Ectodermal cell (in vitro differentiated cells): Measurements from ENCODE around the gene ETNPPL.

Source experiments
- H3K27ac ChIP-seq: 2 replicates; pipeline ENCODE4 v1.7.0; 2013; ENCODE audit warnings: mild to moderate bottlenecking, low read depth, low read length; ENCODE audit not compliant: insufficient read depth, poor library complexity, severe bottlenecking
- H3K27me3 ChIP-seq: 2 replicates; pipeline ENCODE4 v1.7.0; 2013; ENCODE audit warnings: mild to moderate bottlenecking, low read length; ENCODE audit not compliant: insufficient read depth, control insufficient read depth, poor library complexity, severe bottlenecking
- H3K36me3 ChIP-seq: one replicate; pipeline ENCODE4 v1.7.0; 2013; ENCODE audit warnings: low read length; ENCODE audit not compliant: control insufficient read depth, insufficient read depth
- H3K4me1 ChIP-seq: one replicate; pipeline ENCODE4 v1.7.0; 2013; ENCODE audit warnings: low read length; ENCODE audit not compliant: control insufficient read depth, insufficient read depth
- H3K4me3 ChIP-seq: 2 replicates; pipeline ENCODE4 v1.7.0; 2013; ENCODE audit warnings: low read depth, low read length, control low read depth; ENCODE audit not compliant: insufficient read depth
- H3K9me3 ChIP-seq: 2 replicates; pipeline ENCODE4 v1.7.0; 2013; ENCODE audit warnings: mild to moderate bottlenecking, low read length, moderate library complexity; ENCODE audit not compliant: control insufficient read depth
- WGBS, 2 experiments: methylation state at CpG; one replicate each; pipeline ENCODE4 v1.1.7; 2013; ENCODE audit warnings: missing lambda C conversion rate in 2 of 2; 5-methylcytosine and 5-hydroxymethylcytosine counted together

Gene ETNPPL

DNA sequence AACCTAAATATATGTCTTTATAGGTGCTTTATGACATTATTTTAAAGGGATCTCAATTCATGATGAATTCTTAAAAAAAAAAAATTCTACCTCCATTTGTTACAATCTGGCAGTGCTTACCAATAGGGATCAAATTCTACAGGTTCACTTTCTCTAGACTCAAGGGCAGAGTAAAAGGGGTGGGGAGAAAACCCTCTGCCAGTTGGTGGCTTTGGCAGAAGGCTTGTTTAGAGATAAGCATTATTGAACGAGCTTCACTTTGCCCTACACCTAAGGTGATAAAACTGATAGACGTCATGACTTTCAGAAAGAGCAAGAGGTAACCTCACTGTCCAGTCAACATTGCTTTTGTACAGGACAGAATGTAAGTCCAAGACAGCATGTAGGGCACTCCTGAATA is 58.9 kb downstream of the ETNPPL start:
- no peaks in the 10 kb centered on the region for H3K36me3 ChIP-seq
- H3K4me1 ChIP-seq, result no peaks in the 10 kb centered on the region
- no peak overlapping the region for H3K27ac ChIP-seq
- no peak overlapping the region for H3K4me3 ChIP-seq
- 88 to 91% methylated on average over 2 of the region's 2 CpGs for WGBS, 2 experiments
- no peaks in the 10 kb centered on the region for H3K27me3 ChIP-seq
- H3K9me3 ChIP-seq, result no peaks in the 10 kb centered on the region

DNA sequence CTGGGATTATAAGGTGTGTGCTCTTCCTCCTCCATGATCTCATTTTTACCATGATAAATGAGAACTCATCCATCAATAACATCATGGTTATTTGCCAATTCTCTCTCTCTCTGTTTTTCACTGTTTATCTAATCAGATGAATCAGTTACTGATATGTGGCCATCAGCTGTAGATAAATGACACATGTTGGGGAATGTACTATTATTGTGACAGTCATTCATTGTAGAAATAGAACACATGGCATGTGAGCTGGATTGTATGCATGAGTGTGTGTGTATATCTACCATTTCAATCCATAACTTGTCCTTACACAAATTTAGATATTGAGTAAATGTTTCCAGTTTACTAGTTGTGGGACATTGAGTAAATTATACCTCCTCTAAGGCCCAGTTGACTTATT is 59.5 kb downstream of the ETNPPL start:
- Histone ChIP-seq H3K27me3 (no peaks in the 10 kb centered on the region), H3K4me3 (no peak overlapping the region), H3K4me1 (no peaks in the 10 kb centered on the region), H3K9me3 (no peaks in the 10 kb centered on the region), H3K27ac (no peak overlapping the region), H3K36me3 (no peaks in the 10 kb centered on the region)

GRCh38 chr4:108702960-108703359 is 59.9 kb downstream of the ETNPPL start:
- H3K4me3 ChIP-seq, result no peak overlapping the region
- H3K9me3 ChIP-seq, result no peaks in the 10 kb centered on the region
- 92 to 95% methylated on average over 3 of the region's 3 CpGs for WGBS, 2 experiments
- no peaks in the 10 kb centered on the region for H3K27me3 ChIP-seq
- H3K36me3 ChIP-seq, result no peaks in the 10 kb centered on the region
- no peak overlapping the region for H3K27ac ChIP-seq
- no peaks in the 10 kb centered on the region for H3K4me1 ChIP-seq

DNA sequence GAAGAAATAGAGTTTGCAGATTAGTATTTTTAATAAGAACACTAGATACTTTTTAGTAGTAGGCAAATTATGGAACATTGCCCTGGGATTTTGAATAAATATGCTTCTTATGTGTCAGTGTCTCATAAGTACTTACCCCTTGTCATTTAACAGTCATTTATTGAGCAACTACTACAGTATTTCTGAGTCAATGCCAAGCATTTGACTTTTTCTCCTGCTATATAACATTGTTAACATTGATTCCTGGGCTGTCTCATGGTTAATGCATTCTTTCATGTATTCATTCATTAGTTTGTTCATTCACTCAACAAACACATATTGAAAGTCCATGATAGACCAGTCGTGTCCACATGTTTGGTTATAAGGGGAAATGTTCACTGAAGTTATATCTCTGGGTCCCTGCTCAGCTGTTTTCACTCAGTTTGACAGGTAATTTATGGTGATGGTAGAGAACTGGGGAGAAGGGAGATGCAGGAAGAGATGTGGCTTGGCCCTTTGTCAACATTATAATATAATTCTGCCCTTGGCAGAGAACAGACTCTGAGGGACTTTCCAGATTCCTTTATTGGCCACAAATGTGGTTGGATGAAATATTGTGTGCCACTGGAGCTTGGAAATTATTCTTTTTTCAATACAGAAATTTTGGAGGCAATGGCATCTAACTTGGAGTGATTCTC is 62.6 kb downstream of the ETNPPL start:
- 91 to 94% methylated on average over 1 of the region's 1 CpG for whole genome bisulfite sequencing, 2 experiments
- no peak overlapping the region for H3K27ac ChIP-seq
- H3K36me3 ChIP-seq, result no peaks in the 10 kb centered on the region
- H3K27me3 ChIP-seq, result no peaks in the 10 kb centered on the region
- no peaks in the 10 kb centered on the region for H3K9me3 ChIP-seq
- no peak overlapping the region for H3K4me3 ChIP-seq
- no peaks in the 10 kb centered on the region for H3K4me1 ChIP-seq

DNA sequence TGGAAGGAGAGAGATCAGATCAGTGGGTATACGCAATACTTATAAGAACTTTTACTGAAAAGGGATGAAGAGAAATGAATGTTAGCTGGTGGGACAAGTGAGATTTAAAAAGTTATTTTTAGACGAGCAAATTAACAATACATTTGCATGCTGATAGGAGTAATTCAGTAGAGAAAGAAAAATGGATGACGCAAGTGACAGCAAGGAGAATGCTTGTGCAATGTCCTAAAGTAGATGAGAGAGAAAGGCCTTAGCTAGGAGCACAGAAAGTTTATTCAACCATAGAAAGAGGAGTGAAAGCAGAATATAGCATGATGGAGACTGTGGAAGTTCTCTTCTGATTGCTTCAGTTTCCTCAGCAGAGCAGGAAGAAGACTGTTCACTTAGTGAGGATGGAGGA is 66.7 kb downstream of the ETNPPL start:
- H3K9me3 ChIP-seq, result no peaks in the 10 kb centered on the region
- 94 to 95% methylated on average over 3 of the region's 3 CpGs for WGBS, 2 experiments
- no peaks in the 10 kb centered on the region for H3K4me1 ChIP-seq
- no peak overlapping the region for H3K27ac ChIP-seq
- H3K27me3 ChIP-seq, result no peaks in the 10 kb centered on the region
- H3K4me3 ChIP-seq, result no peak overlapping the region
- H3K36me3 ChIP-seq, result no peaks in the 10 kb centered on the region

- H3K4me3 ChIP-seq, result no peak overlapping the region
- no peaks in the 10 kb centered on the region for H3K27me3 ChIP-seq
- H3K9me3 ChIP-seq, result no peaks in the 10 kb centered on the region
- WGBS, 2 experiments, result 87 to 100% methylated on average over 1 of the region's 1 CpG
- H3K27ac ChIP-seq, result no peak overlapping the region
- no peaks in the 10 kb centered on the region for H3K4me1 ChIP-seq
- no peaks in the 10 kb centered on the region for H3K36me3 ChIP-seq
These were observed 67.8 kb downstream of the ETNPPL start for GRCh38 chr4:108695062-108695461.

DNA sequence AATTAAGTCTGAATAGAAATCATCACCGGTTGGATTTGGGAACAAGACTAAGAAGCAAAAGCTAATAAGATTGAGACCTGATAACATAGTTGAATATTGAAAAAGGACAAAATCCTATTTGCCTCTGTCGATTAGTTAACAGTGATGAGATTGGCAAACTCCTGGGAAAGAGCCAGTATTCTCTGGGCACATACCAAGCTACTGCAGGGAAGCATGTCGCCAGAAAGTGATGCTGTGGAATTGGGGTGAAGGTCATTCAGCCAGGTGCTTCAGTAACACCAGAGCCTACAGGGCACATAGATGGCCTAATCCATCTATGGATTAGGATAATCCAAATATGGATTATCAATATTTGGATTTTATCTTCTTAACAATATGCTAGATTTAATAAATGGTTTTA is 68.4 kb downstream of the ETNPPL start:
- Histone ChIP-seq H3K9me3 (no peaks in the 10 kb centered on the region), H3K4me3 (no peak overlapping the region), H3K27ac (no peak overlapping the region), H3K4me1 (no peaks in the 10 kb centered on the region), H3K27me3 (no peaks in the 10 kb centered on the region), H3K36me3 (no peaks in the 10 kb centered on the region)
- WGBS, 2 experiments, result 93 to 94% methylated on average over 3 of the region's 3 CpGs

- WGBS, 2 experiments, result 93 to 94% methylated on average over 3 of the region's 3 CpGs
- Histone ChIP-seq H3K4me3 (no peak overlapping the region), H3K9me3 (no peaks in the 10 kb centered on the region), H3K27ac (no peak overlapping the region), H3K36me3 (no peaks in the 10 kb centered on the region), H3K4me1 (no peaks in the 10 kb centered on the region), H3K27me3 (no peaks in the 10 kb centered on the region)
These were observed 69.0 kb downstream of the ETNPPL start for GRCh38 chr4:108693819-108694218.

DNA sequence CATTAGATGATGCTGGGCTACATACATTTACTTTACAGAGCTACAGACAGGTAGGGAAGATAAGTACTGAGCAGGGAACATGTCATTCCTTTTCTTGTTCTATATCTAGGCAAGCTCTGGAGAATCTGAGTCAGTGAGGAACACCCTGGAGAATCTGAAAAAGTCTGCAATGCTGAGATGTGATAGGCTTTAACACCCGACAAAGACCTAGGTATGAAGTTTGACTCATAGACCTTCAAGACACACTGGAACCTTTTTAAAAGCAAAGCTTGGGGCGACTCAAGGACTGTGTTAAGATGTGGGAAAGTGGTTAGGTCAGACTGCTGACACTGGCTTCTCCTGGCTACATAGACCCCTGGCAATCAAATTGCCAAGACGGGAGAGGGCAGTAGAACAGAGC is 69.6 kb downstream of the ETNPPL start:
- WGBS, 2 experiments, result 88 to 95% methylated on average over 3 of the region's 3 CpGs
- no peaks in the 10 kb centered on the region for H3K27me3 ChIP-seq
- no peak overlapping the region for H3K4me3 ChIP-seq
- no peaks in the 10 kb centered on the region for H3K4me1 ChIP-seq
- H3K9me3 ChIP-seq, result no peaks in the 10 kb centered on the region
- H3K27ac ChIP-seq, result no peak overlapping the region
- H3K36me3 ChIP-seq, result no peaks in the 10 kb centered on the region
